Endodermal cell (in vitro differentiated cells): ENCODE results near the gene CLEC11A. TPM values are rescaled to one million over a fixed set of nuclear protein-coding genes. Genes with fewer than 3 reads are reported as not detected.
"Not testable (repeated sequence)": the region's sequence is repeated elsewhere in the genome, so short reads cannot be mapped to it uniquely, and the experiment has no call there.

Experiments
- DNase-seq: peaks from one replicate; pipeline ENCODE4 v3.0.0-alpha.2; 2017
- H3K27ac ChIP-seq: 2 replicates; pipeline ENCODE4 v1.5.1; 2013; ENCODE audit warnings: mild to moderate bottlenecking, low read depth, low read length, moderate library complexity
- H3K27me3 ChIP-seq: 2 replicates; pipeline ENCODE4 v1.6.1; 2013; ENCODE audit warnings: mild to moderate bottlenecking, low read length, moderate library complexity; ENCODE audit not compliant: insufficient read depth, control insufficient read depth, poor library complexity, severe bottlenecking
- H3K36me3 ChIP-seq: 2 replicates; pipeline ENCODE4 v1.7.0; 2013; ENCODE audit warnings: mild to moderate bottlenecking, low read length, moderate library complexity; ENCODE audit not compliant: control insufficient read depth, insufficient read depth
- H3K4me1 ChIP-seq: one replicate; pipeline ENCODE4 v1.7.0; 2013; ENCODE audit warnings: low read length; ENCODE audit not compliant: control insufficient read depth, insufficient read depth
- H3K4me3 ChIP-seq: 2 replicates; pipeline ENCODE4 v1.5.1; 2013; ENCODE audit warnings: mild to moderate bottlenecking, low read length, moderate library complexity
- H3K9ac ChIP-seq: 2 replicates; pipeline ENCODE4 v1.6.1; 2013; ENCODE audit warnings: mild to moderate bottlenecking, low read length, moderate library complexity; ENCODE audit not compliant: poor library complexity, severe bottlenecking; ENCODE audit errors: extremely low read depth
- H3K9me3 ChIP-seq: 2 replicates; pipeline ENCODE4 v1.6.1; 2013; ENCODE audit warnings: mild to moderate bottlenecking, low read length, moderate library complexity; ENCODE audit not compliant: control insufficient read depth
- H3K27ac Mint-ChIP-seq: 2 replicates; pipeline ENCODE4 v1.8.0; 2020; ENCODE audit warnings: mixed read lengths
- H3K27me3 Mint-ChIP-seq: 2 replicates; pipeline ENCODE4 v1.8.0; 2021; ENCODE audit warnings: mild to moderate bottlenecking, mixed read lengths; ENCODE audit not compliant: insufficient read depth
- H3K36me3 Mint-ChIP-seq: 2 replicates; pipeline ENCODE4 v1.8.0; 2020; ENCODE audit warnings: low read depth, mixed read lengths
- H3K4me1 Mint-ChIP-seq: 2 replicates; pipeline ENCODE4 v1.8.0; 2020; ENCODE audit warnings: mixed read lengths
- H3K4me3 Mint-ChIP-seq: 2 replicates; pipeline ENCODE4 v1.8.0; 2020; ENCODE audit warnings: mild to moderate bottlenecking, moderate library complexity, mixed read lengths
- H3K9me3 Mint-ChIP-seq: 2 replicates; pipeline ENCODE4 v1.8.0; 2020; ENCODE audit warnings: mild to moderate bottlenecking, mixed read lengths
- CTCF ChIP-seq: fragments of 200-600 bp; sonication (generic); conservative IDR thresholded peaks from 2 replicates; pipeline ENCODE4 v1.5.0; 2021; ENCODE audit warnings: antibody characterized with exemption, mild to moderate bottlenecking
- whole genome bisulfite sequencing, 2 experiments: methylation state at CpG; one replicate each; pipeline versions ENCODE4 v1.1.5 to v1.1.7; 2013; ENCODE audit warnings: missing lambda C conversion rate in 2 of 2, mixed read lengths in 1 of 2; ENCODE audit not compliant: insufficient coverage in 1 of 2, insufficient read length in 1 of 2; 5-methylcytosine and 5-hydroxymethylcytosine counted together
- total RNA-seq, 2 donors: library from RNA; stranded (reverse); fragmentation: NEBNext Ultra II Directional in 1 of 2; extraction: Animal tissue kit (Norgen Biotek cat#: 25700) in 1 of 2; gene quantifications; 2 replicates in 1 of 2; 3 replicates in 1 of 2; pipeline ENCODE4 v1.2.1, GENCODE V29; 2021

CLEC11A gene
- total RNA-seq, 2 donors from 2014 or later: 4.0 to 6.2 TPM

GRCh38 chr19:50768277-50768676, 45.1 kb downstream of the CLEC11A start:
- Histone ChIP-seq H3K36me3 (no peaks in the 10 kb centered on the region), H3K4me1 (no peaks in the 10 kb centered on the region), H3K27me3 (no peaks in the 10 kb centered on the region), H3K27ac (no peak overlapping the region), H3K9me3 (peaks cover 10% of the 10 kb centered on the region), H3K4me3 (no peak overlapping the region), H3K9ac (no peak overlapping the region)
- no peak for TF ChIP-seq CTCF
- Mint-ChIP-seq H3K4me1 (no peaks in the 10 kb centered on the region), H3K36me3 (no peaks in the 10 kb centered on the region), H3K9me3 (peaks cover 4% of the 10 kb centered on the region), H3K4me3 (no peak overlapping the region), H3K27me3 (peaks cover 33% of the 10 kb centered on the region), H3K27ac (no peak overlapping the region)
- WGBS, 2 experiments: 83 to 86% methylated on average over 4 to 5 of the region's 5 CpGs
- no peak for DNase-seq

- 92% methylated on average over 1 of the region's 2 CpGs; no CpG with 5 or more reads in 1 of the 2 experiments for WGBS, 2 experiments
- H3K27ac ChIP-seq, H3K9ac ChIP-seq, H3K4me1 Mint-ChIP-seq, H3K36me3 Mint-ChIP-seq, H3K4me3 Mint-ChIP-seq, H3K27me3 ChIP-seq, H3K4me1 ChIP-seq, H3K9me3 Mint-ChIP-seq, H3K27ac Mint-ChIP-seq, H3K4me3 ChIP-seq, H3K36me3 ChIP-seq, DNase-seq: not testable (repeated sequence)
- H3K27me3 Mint-ChIP-seq: peaks cover 41% of the 10 kb centered on the region
- H3K9me3 ChIP-seq: peaks cover 10% of the 10 kb centered on the region
Measured at GRCh38 chr19:50770164-50770563, 47.0 kb downstream of the CLEC11A start, which contains the start of gene GPR32. Gene GPR32, plus strand, starts transcription at chr19:50770464. Its CDS starts 137 bp downstream, at chr19:50770601.

GRCh38 chr19:50770888-50771287, 47.7 kb downstream of the CLEC11A start:
- 88 to 89% methylated on average over 6 to 13 of the region's 13 CpGs for WGBS, 2 experiments
- no peaks in the 10 kb centered on the region for H3K4me1 Mint-ChIP-seq
- no peak overlapping the region for H3K4me3 Mint-ChIP-seq
- Histone ChIP-seq H3K4me1 (no peaks in the 10 kb centered on the region), H3K27ac (no peak overlapping the region), H3K9me3 (peaks cover 10% of the 10 kb centered on the region), H3K36me3 (no peaks in the 10 kb centered on the region), H3K27me3 (no peaks in the 10 kb centered on the region), H3K9ac (no peak overlapping the region), H3K4me3 (no peak overlapping the region)
- TF ChIP-seq CTCF: no peak
- H3K27ac Mint-ChIP-seq: no peak overlapping the region
- DNase-seq: no peak
- peaks cover 47% of the 10 kb centered on the region for H3K27me3 Mint-ChIP-seq
- H3K9me3 Mint-ChIP-seq: peaks cover 4% of the 10 kb centered on the region
- H3K36me3 Mint-ChIP-seq: no peaks in the 10 kb centered on the region

GRCh38 chr19:50772476-50772875, 49.3 kb downstream of the CLEC11A start:
- no peak for TF ChIP-seq CTCF
- WGBS, 2 experiments: 73% methylated on average over 2 of the region's 2 CpGs; no CpG with 5 or more reads in 1 of the 2 experiments
- Histone ChIP-seq H3K27ac (no peak overlapping the region), H3K4me3 (no peak overlapping the region), H3K4me1 (no peaks in the 10 kb centered on the region), H3K9ac (no peak overlapping the region), H3K27me3 (peaks cover 6% of the 10 kb centered on the region), H3K9me3 (peaks cover 10% of the 10 kb centered on the region), H3K36me3 (no peaks in the 10 kb centered on the region)
- peaks cover 4% of the 10 kb centered on the region for H3K9me3 Mint-ChIP-seq
- no peaks in the 10 kb centered on the region for H3K4me1 Mint-ChIP-seq
- H3K4me3 Mint-ChIP-seq: no peak overlapping the region
- no peaks in the 10 kb centered on the region for H3K36me3 Mint-ChIP-seq
- no peak overlapping the region for H3K27ac Mint-ChIP-seq
- DNase-seq: no peak
- H3K27me3 Mint-ChIP-seq: peaks cover 55% of the 10 kb centered on the region

DNA sequence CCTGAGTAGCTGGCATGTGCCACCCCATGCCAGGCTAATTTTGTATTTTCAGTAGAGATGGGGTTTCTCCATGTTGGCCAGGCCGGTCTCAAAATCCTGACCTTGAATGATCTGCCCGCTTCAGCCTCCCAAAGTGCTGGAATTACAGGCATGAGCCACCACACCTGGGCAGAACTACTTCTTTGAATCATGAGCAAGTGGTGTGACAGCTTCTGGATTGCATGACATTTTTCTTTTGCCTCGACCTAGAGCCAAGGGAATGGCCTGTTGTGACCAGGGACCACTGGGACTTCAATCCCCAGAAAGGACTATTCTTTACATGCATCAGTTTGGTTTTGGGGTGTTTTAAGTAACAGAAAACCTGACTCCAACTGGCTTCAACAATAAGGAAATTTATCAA, 49.7 kb downstream of the CLEC11A start:
- Histone ChIP-seq H3K27me3 (peaks cover 10% of the 10 kb centered on the region), H3K9me3 (peaks cover 10% of the 10 kb centered on the region)
- not testable (repeated sequence) for H3K27ac Mint-ChIP-seq, H3K9me3 Mint-ChIP-seq, H3K4me3 ChIP-seq, DNase-seq, H3K36me3 ChIP-seq, H3K4me1 Mint-ChIP-seq, H3K4me3 Mint-ChIP-seq, H3K9ac ChIP-seq, H3K4me1 ChIP-seq, H3K27ac ChIP-seq, H3K36me3 Mint-ChIP-seq
- 72 to 91% methylated on average over 3 of the region's 3 CpGs for WGBS, 2 experiments
- H3K27me3 Mint-ChIP-seq: peaks cover 59% of the 10 kb centered on the region
